B cell (primary cell): ENCODE data around the gene CD244. TPM values are rescaled to one million over a fixed set of nuclear protein-coding genes. Genes with fewer than 3 reads are reported as not detected.
"Not testable (repeated sequence)": the region's sequence is repeated elsewhere in the genome, so short reads cannot be mapped to it uniquely, and the experiment has no call there.

Experiments used
- ATAC-seq: fragments of 200-7000 bp; cut with Tn5 transposase; one replicate; pipeline ENCODE4 v1.10.0; 2021; ENCODE audit warnings: low read depth, mild to moderate bottlenecking, moderate number of reproducible peaks, moderate library complexity
- CTCF ChIA-PET: fragments of 350-600 bp; sonication (Branson Sonifier 250); formaldehyde crosslinking; loops from one replicate; lab custom pipeline; 2021; ENCODE audit warnings: antibody characterized with exemption, inconsistent platforms; lab: Charles Lee
- POLR2A ChIA-PET: fragments of 350-600 bp; sonication (Branson Sonifier 250); formaldehyde crosslinking; loops from one replicate; lab custom pipeline; 2021; ENCODE audit warnings: antibody characterized with exemption; lab: Charles Lee
- DNase-seq: peaks from one replicate; pipeline ENCODE4 v3.0.0; 2013
- H2AFZ ChIP-seq: 2 replicates; pipeline ENCODE4 v1.6.1; 2012; ENCODE audit warnings: mild to moderate bottlenecking, low read depth, low read length; ENCODE audit not compliant: insufficient read depth, poor library complexity, severe bottlenecking
- H3K27ac ChIP-seq, 2 donors: 1 replicate in 1 of 2; 2 replicates in 1 of 2; pipeline ENCODE4 v1.5.1; 2012 to 2013; ENCODE audit warnings: low read length in 2 of 2, mild to moderate bottlenecking in 2 of 2, moderate library complexity in 1 of 2
- H3K27me3 ChIP-seq, 4 experiments: fragments of 200-600 bp in 1 of 4; sonication (generic) in 1 of 4; replicated peaks in 1 of 4; 1 replicate in 2 of 4; 2 replicates in 2 of 4; pipeline versions ENCODE4 v1.6.1 to v1.7.0; 2013 to 2016; ENCODE audit warnings: low read length in 3 of 4, mild to moderate bottlenecking in 2 of 4, mixed read lengths in 1 of 4, moderate library complexity in 1 of 4; ENCODE audit not compliant: insufficient read depth in 4 of 4, control insufficient read depth in 3 of 4; ENCODE audit errors: control extremely low read depth in 1 of 4
- H3K36me3 ChIP-seq, 2 experiments: replicated peaks in 1 of 2; 1 replicate in 1 of 2; 2 replicates in 1 of 2; pipeline versions ENCODE4 v1.6.1 to v1.7.1; 2013; ENCODE audit warnings: low read length in 1 of 2; ENCODE audit not compliant: insufficient read depth in 2 of 2, control insufficient read depth in 1 of 2; ENCODE audit errors: control extremely low read depth in 1 of 2, extremely low read depth in 1 of 2
- H3K4me1 ChIP-seq, 2 donors: fragments of 200-600 bp in 1 of 2; sonication (generic) in 1 of 2; 1 replicate in 1 of 2; 2 replicates in 1 of 2; pipeline versions ENCODE4 v1.5.1 to v1.6.1; 2013 to 2017; ENCODE audit warnings: low read length in 2 of 2; ENCODE audit not compliant: control insufficient read depth in 2 of 2, insufficient read depth in 2 of 2
- H3K4me2 ChIP-seq: replicated peaks from 2 replicates; pipeline ENCODE3; 2012; ENCODE audit warnings: mild to moderate bottlenecking, low read depth, low read length; ENCODE audit not compliant: poor library complexity, severe bottlenecking
- H3K4me3 ChIP-seq, 5 experiments: fragments of 200-600 bp in 1 of 5; sonication (generic) in 1 of 5; 1 replicate in 3 of 5; 2 replicates in 2 of 5; pipeline versions ENCODE4 v1.5.1 to v1.7.0; 2011 to 2016; ENCODE audit warnings: low read length in 4 of 5, mild to moderate bottlenecking in 4 of 5, low read depth in 2 of 5, control low read depth in 1 of 5, moderate library complexity in 1 of 5; ENCODE audit not compliant: insufficient read depth in 1 of 5; ENCODE audit errors: control extremely low read depth in 1 of 5, extremely low read depth in 1 of 5
- H3K79me2 ChIP-seq: fragments of 200-600 bp; sonication (generic); one replicate; pipeline ENCODE4 v1.6.0; 2016; ENCODE audit warnings: low read length; ENCODE audit not compliant: control insufficient read depth, insufficient read depth
- H3K9ac ChIP-seq: fragments of 200-600 bp; sonication (generic); 2 replicates; pipeline ENCODE4 v1.6.1; 2017; ENCODE audit warnings: mild to moderate bottlenecking, low read length, moderate library complexity
- H3K9me3 ChIP-seq, 3 donors: one replicate each; pipeline versions ENCODE4 v1.6.1 to v1.7.1; 2013; ENCODE audit warnings: low read length in 2 of 3; ENCODE audit not compliant: control insufficient read depth in 2 of 3, insufficient read depth in 1 of 3; ENCODE audit errors: control extremely low read depth in 1 of 3
- H4K20me1 ChIP-seq: 2 replicates; pipeline ENCODE4 v1.6.0; 2012; ENCODE audit warnings: mild to moderate bottlenecking, low read length; ENCODE audit not compliant: insufficient read depth, control insufficient read depth, poor library complexity, severe bottlenecking
- H3K27ac Mint-ChIP-seq: one replicate; pipeline ENCODE4 v1.8.0; 2021; ENCODE audit warnings: mixed read lengths
- H3K27me3 Mint-ChIP-seq: one replicate; pipeline ENCODE4 v1.8.0; 2021; ENCODE audit warnings: mixed read lengths
- H3K4me1 Mint-ChIP-seq: one replicate; pipeline ENCODE4 v1.8.0; 2021; ENCODE audit warnings: mixed read lengths
- H3K4me3 Mint-ChIP-seq: one replicate; pipeline ENCODE4 v1.8.0; 2021; ENCODE audit warnings: mixed read lengths
- H3K9me3 Mint-ChIP-seq: one replicate; pipeline ENCODE4 v1.8.0; 2022; ENCODE audit warnings: mixed read lengths; ENCODE audit not compliant: insufficient read depth
- EZH2 ChIP-seq: IDR thresholded peaks from 2 replicates; pipeline ENCODE4 v1.6.1; 2012; ENCODE audit warnings: borderline replicate concordance, low read depth, mild to moderate bottlenecking, moderate library complexity, low read length; ENCODE audit not compliant: insufficient read depth, poor library complexity, severe bottlenecking
- WGBS: methylation state at CpG from one replicate; pipeline ENCODE4 v1.1.5; 2013; ENCODE audit warnings: missing lambda C conversion rate; ENCODE audit not compliant: insufficient coverage; 5-methylcytosine and 5-hydroxymethylcytosine counted together
- intact Hi-C: fragments of 100-400 bp; cut with micrococcal nuclease; formaldehyde crosslinking; loops from one replicate; pipeline ENCODE4 v1.10.0; 2022
- polyA plus RNA-seq: library from polyadenylated mRNA; depleted of rRNA; stranded (reverse); fragments of >200 nt; gene quantifications from 2 replicates; pipeline ENCODE4 v1.2.3, GENCODE V29; 2012
- total RNA-seq, 2 donors: library from RNA; stranded (reverse); fragments of 120-200 nt in 1 of 2; gene quantifications; 1 replicate in 1 of 2; 2 replicates in 1 of 2; pipeline versions ENCODE4 v1.2.3 to v1.2.4, GENCODE V29; 2013 to 2022
- TF ChIP-seq, protein P1 (sequence below): fragments of 200-600 bp; IDR thresholded peaks from one replicate; pipeline ENCODE4 v1.8.0; 2022; ENCODE audit warnings: antibody characterized with exemption, mild to moderate bottlenecking

The CD244 gene
- total and polyA plus RNA-seq, 2 donors (not counting 1 experiment from before 2014, with no cell fraction given), result 0.31 TPM; not detected in 1

DNA sequence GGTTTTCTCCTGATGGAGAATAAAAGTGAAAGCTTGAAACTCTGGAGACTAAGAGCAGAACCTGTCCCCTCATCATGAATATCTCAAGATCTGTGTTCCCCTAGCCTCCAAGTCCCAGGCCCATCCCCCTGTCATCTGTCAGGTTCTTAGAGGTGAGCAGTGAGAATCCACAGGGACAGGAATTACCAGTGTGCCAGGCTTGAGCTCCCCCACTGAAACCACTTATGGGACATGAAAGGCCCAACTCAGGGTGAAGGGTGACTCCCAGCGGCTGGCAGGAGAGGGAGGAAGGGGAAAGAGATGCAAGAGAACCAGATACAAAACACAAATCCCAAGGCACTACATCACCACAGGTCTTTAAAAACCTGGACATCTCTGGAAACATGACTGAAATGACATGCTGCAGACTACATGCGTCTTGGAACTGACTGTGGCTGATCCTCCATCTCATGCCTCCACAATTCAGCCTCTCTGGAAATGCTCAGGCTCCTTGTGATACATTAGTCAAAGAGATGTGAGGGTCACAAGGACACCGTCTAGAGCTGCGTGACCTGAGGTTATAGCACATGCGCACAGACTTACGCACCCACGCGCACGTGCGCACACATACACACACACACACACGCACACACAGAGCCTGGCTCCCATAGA, 73.5 kb downstream of the CD244 start:
- peak overlapping the region; percentile 98 for H3K27ac Mint-ChIP-seq
- ChIA-PET POLR2A (interaction anchor here (0.7 to 1.7 kb wide), 4 partner anchors 7 to 13 kb away, joined by 3 to 9 read pairs (median 5); no protein-coding TSS in a partner anchor), CTCF (interaction anchor here (0.8 to 4.9 kb wide), 11 partner anchors 9 to 165 kb away, joined by 3 to 21 read pairs (median 5); partner anchors contain the start of gene ITLN2)
- peaks cover 17% of the 10 kb centered on the region for H3K79me2 ChIP-seq
- TF ChIP-seq, protein P1, sequence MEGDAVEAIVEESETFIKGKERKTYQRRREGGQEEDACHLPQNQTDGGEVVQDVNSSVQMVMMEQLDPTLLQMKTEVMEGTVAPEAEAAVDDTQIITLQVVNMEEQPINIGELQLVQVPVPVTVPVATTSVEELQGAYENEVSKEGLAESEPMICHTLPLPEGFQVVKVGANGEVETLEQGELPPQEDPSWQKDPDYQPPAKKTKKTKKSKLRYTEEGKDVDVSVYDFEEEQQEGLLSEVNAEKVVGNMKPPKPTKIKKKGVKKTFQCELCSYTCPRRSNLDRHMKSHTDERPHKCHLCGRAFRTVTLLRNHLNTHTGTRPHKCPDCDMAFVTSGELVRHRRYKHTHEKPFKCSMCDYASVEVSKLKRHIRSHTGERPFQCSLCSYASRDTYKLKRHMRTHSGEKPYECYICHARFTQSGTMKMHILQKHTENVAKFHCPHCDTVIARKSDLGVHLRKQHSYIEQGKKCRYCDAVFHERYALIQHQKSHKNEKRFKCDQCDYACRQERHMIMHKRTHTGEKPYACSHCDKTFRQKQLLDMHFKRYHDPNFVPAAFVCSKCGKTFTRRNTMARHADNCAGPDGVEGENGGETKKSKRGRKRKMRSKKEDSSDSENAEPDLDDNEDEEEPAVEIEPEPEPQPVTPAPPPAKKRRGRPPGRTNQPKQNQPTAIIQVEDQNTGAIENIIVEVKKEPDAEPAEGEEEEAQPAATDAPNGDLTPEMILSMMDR, result no peak
- no peak for TF ChIP-seq EZH2
- H3K27me3 ChIP-seq, result no peaks in the 10 kb centered on the region
- no peaks in the 10 kb centered on the region for H3K9me3 Mint-ChIP-seq
- peaks cover 35% of the 10 kb centered on the region for H3K4me1 Mint-ChIP-seq
- H3K36me3 ChIP-seq, result no peaks in the 10 kb centered on the region
- 87% methylated on average over 3 of the region's 11 CpGs for WGBS
- intact Hi-C loops, result no loop called here
- no peaks in the 10 kb centered on the region for H4K20me1 ChIP-seq
- peak overlapping the region; percentile 99 for H3K27ac ChIP-seq
- peak overlapping the region; percentile 50 for H3K9ac ChIP-seq
- H3K9me3 ChIP-seq, result peaks cover 0 to 7% (median 0%) of the 10 kb centered on the region in 3 donors
- peak overlapping the region; percentile 65 for H3K4me2 ChIP-seq
- H3K27me3 Mint-ChIP-seq, result no peaks in the 10 kb centered on the region
- no peak for ATAC-seq
- H2AFZ ChIP-seq, result no peak overlapping the region
- peak overlapping the region; percentile 68 for H3K4me3 Mint-ChIP-seq
- H3K4me1 ChIP-seq, result peaks cover 24 to 31% of the 10 kb centered on the region in 2 donors
- DNase-seq, result no peak
- H3K4me3 ChIP-seq, result peak overlapping the region in 1 of 5 experiments; percentile 5

DNA sequence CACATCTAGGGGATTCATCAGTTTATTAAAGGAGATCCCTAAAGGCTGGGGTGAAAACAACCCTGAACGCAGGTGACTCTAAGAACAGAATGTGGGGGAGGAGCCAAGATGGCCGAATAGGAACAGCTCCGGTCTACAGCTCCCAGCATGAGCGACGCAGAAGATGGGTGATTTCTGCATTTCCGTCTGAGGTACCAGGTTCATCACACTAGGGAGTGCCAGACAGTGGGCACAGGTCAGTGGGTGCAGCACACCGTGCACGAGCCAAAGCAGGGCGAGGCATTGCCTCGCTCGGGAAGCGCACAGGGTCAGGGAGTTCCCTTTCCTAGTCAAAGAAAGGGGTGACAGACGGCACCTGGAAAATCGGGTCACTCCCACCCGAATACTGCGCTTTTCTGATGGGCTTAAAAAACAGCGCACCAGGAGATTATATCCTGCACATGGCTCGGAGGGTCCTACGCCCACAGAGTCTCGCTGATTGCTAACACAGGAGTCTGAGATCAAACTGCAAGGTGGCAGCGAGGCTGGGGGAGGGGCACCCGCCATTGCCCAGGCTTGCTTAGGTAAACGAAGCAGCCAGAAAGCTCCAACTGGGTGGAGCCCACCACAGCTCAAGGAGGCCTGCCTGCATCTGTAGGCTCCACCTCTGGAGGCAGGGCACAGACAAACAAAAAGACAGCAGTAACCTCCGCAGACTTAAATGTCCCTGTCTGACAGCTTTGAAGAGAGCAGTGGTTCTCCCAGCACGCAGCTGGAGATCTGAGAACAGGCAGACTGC, 79.5 kb downstream of the CD244 start:
- H3K4me3 ChIP-seq, ATAC-seq, H4K20me1 ChIP-seq, H3K9me3 ChIP-seq, H2AFZ ChIP-seq, DNase-seq, POLR2A ChIA-PET, H3K27me3 ChIP-seq, H3K27me3 Mint-ChIP-seq, H3K9me3 Mint-ChIP-seq, H3K9ac ChIP-seq, H3K36me3 ChIP-seq: not testable (repeated sequence)
- peaks cover 24 to 34% of the 10 kb centered on the region in 2 donors for H3K4me1 ChIP-seq
- 91% methylated on average over 17 of the region's 25 CpGs for WGBS
- Mint-ChIP-seq H3K27ac (peak overlapping the region; percentile 88), H3K4me3 (peak overlapping the region; percentile 62), H3K4me1 (peaks cover 51% of the 10 kb centered on the region)
- H3K79me2 ChIP-seq, result peaks cover 14% of the 10 kb centered on the region
- H3K27ac ChIP-seq, result peak overlapping the region; percentile 85 to 93
- H3K4me2 ChIP-seq, result peak overlapping the region; percentile 68
- CTCF ChIA-PET, result interaction anchor here (4.4 to 11.2 kb wide), 2 partner anchors 14 kb away, joined by 39 to 150 read pairs; partner anchors contain the start of gene LY9
- intact Hi-C loops, result loop anchor here (1.0 kb wide), 3 partner anchors 7 to 47 kb away; partner anchors contain the start of gene LY9
